Measurements from ENCODE around the gene AIP. TPM values are rescaled to one million over a fixed set of nuclear protein-coding genes. Genes with fewer than 3 reads are reported as not detected.
"Not testable (repeated sequence)": the region's sequence is repeated elsewhere in the genome, so short reads cannot be mapped to it uniquely, and the experiment has no call there.

Gene AIP
- total and polyA plus RNA-seq, 8 donors: 20.2 to 45.8 (median 25.6) TPM

DNA sequence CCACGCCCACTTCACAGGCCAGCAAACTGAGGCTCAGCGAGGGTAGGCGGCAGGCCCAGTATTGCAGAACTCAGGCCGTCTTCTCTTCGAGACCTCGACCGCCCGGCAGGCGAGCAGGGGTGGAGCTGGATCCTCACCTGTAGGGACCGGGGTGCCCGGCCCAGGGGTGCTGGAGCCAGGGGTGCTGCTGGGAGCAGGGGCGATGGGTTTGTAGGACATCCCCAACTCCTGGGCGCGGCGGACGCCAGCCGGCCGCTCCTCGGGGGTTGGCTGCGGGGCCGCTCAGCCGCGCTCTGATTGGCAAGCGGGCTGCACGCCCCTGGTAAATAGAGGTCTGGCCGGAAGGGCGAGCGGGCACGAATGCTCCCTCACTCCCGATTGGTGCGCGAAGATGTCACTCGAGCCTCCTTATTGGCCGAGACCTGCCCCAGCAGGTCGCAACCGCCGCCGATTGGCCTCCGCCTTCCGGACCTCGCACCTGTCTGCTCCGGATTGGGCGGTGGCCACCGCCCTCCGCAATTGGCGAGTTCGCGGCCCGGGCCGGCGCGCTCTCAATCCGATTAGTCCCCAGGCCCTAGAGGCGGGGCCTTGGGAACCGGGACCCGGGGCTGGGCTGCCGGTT, 25.1 kb downstream of the AIP start, which contains the start of gene CDK2AP2:
CDK2AP2 (minus strand) TSS at position 299 of the 622 bp plus-strand sequence; CDS start at position 219, 80 bp downstream.
- TF ChIP-seq, protein P1, sequence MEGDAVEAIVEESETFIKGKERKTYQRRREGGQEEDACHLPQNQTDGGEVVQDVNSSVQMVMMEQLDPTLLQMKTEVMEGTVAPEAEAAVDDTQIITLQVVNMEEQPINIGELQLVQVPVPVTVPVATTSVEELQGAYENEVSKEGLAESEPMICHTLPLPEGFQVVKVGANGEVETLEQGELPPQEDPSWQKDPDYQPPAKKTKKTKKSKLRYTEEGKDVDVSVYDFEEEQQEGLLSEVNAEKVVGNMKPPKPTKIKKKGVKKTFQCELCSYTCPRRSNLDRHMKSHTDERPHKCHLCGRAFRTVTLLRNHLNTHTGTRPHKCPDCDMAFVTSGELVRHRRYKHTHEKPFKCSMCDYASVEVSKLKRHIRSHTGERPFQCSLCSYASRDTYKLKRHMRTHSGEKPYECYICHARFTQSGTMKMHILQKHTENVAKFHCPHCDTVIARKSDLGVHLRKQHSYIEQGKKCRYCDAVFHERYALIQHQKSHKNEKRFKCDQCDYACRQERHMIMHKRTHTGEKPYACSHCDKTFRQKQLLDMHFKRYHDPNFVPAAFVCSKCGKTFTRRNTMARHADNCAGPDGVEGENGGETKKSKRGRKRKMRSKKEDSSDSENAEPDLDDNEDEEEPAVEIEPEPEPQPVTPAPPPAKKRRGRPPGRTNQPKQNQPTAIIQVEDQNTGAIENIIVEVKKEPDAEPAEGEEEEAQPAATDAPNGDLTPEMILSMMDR (IDR thresholded peaks at IDR 0.05): no peak
- DNase-seq: peak; percentile 98 to 100 (median 100)
- no peaks in the 10 kb centered on the region for H3K36me3 ChIP-seq
- no peaks in the 10 kb centered on the region for H3K9me3 ChIP-seq
- peak within 1 kb of the TSS; percentile 95 to 99 (median 98) for H3K27ac ChIP-seq
- WGBS, 2 donors: 0% methylated on average over 53 to 57 of the region's 57 CpGs
- peak; percentile 78 for FAIRE-seq
- peaks cover 0 to 26% (median 12%) of the 10 kb centered on the region in 3 donors for H3K4me1 ChIP-seq
- peak within 1 kb of the TSS; percentile 50 to 86 (median 85) for H3K4me3 ChIP-seq
- peak; percentile 69 to 86 (median 78) for ATAC-seq
- intact Hi-C loops (cut with DNase I): loop anchor here in 1 of 3 donors (10.0 kb wide), 1 partner anchor 93 kb away; the partner anchor contains the start of gene CARNS1
- H3K27me3 ChIP-seq: no peaks in the 10 kb centered on the region

DNA sequence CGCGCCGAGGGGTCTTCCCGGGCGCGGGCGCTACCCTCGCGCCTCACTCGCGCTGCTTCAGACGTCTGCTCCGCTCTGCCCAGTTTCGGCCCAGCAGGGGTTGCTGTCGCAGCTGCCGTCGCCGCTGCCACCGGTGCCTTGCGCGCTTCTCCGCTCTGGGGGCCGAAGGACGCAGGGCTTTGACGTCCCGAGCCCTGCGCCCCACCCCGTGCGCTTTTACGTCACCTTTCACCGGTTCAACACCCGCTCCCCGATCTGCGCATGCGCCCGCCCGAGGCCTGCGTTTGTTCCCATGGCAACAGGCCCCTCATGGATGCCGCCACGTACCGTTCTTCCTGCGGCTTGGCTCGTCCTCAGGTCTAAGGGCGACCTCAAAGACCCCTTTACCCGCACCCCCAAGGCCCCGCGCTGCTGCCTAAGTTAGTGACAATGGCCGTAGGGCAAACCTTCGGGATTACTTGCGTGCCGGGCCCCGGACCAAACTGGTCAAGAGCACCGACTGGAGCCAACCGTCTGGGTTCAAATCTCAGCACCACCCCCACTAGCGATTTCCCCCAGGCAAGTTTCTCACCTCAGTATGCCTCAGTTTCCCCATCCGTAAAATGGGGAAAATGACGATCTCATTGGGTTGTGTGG, 25.8 kb downstream of the AIP start:
- no peaks in the 10 kb centered on the region for H3K36me3 ChIP-seq
- ATAC-seq (peak; percentile 45 to 63 (median 56)), DNase-seq (peak; percentile 97 to 100 (median 98)), FAIRE-seq (no peak)
- peaks cover 0 to 25% (median 12%) of the 10 kb centered on the region in 3 donors for H3K4me1 ChIP-seq
- H3K9me3 ChIP-seq: no peaks in the 10 kb centered on the region
- peak overlapping the region; percentile 50 to 86 (median 72) for H3K4me3 ChIP-seq
- no peaks in the 10 kb centered on the region for H3K27me3 ChIP-seq
- peak overlapping the region; percentile 95 to 99 (median 98) for H3K27ac ChIP-seq
- TF ChIP-seq, protein P1 (IDR thresholded peaks at IDR 0.05): no peak
- WGBS, 2 donors: 1% methylated on average over 57 of the region's 57 CpGs
- intact Hi-C loops (cut with DNase I): loop anchor here in 1 of 3 donors (10.0 kb wide), 1 partner anchor 94 kb away; the partner anchor contains the start of gene CARNS1

DNA sequence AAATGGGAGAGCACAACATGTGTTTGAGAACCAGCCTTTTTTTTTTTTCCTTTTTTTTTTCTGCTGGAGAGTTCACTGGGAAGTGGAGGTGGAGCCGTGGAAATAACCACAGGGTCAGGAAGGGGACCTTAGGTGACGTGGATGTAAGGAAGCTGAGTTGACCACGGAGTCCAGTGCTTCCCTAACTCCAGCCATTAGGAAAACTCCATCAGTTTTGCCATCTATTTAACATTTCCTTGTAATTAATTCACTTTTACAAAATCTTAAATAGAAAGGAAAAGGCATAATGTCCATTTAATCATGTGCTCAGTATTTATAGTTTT, 27.2 kb downstream of the AIP start:
- WGBS, 2 donors: 59 to 68% methylated on average over 3 of the region's 3 CpGs
- H3K4me1 ChIP-seq: peaks cover 0 to 20% (median 12%) of the 10 kb centered on the region in 3 donors
- no peak for DNase-seq
- no peaks in the 10 kb centered on the region for H3K9me3 ChIP-seq
- no peak for FAIRE-seq
- H3K27me3 ChIP-seq: no peaks in the 10 kb centered on the region
- no peaks in the 10 kb centered on the region for H3K36me3 ChIP-seq
- no peak overlapping the region for H3K4me3 ChIP-seq
- TF ChIP-seq, protein P1 (IDR thresholded peaks at IDR 0.05): no peak
- intact Hi-C loops (cut with DNase I): no loop called here
- H3K27ac ChIP-seq: no peak overlapping the region
- ATAC-seq: no peak

DNA sequence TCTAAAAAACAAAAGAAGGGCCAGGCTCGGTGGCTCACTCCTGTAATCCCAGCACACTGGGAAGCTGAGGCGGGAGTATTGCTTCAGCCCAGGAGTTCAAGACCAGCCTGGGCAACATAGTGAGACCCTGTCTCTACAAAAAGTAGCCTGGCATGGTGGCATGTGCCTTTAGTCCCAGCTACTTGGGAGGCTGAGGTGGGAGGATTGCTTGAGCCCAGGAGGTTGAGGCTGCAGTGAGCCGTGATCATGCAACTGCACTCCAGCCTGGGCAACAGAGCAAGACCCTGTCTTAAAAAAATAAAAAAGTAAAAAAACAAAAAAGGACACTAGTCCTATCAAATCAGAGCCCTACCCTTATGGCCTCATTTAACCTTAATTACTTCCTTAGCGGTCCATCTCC, 28.7 kb downstream of the AIP start:
- WGBS, 2 donors: 85 to 88% methylated on average over 4 of the region's 4 CpGs
- H3K4me3 ChIP-seq; H3K27me3 ChIP-seq; intact Hi-C loops (cut with DNase I); H3K4me1 ChIP-seq; H3K9me3 ChIP-seq; DNase-seq; FAIRE-seq; ATAC-seq; H3K27ac ChIP-seq; H3K36me3 ChIP-seq: not testable (repeated sequence)

DNA sequence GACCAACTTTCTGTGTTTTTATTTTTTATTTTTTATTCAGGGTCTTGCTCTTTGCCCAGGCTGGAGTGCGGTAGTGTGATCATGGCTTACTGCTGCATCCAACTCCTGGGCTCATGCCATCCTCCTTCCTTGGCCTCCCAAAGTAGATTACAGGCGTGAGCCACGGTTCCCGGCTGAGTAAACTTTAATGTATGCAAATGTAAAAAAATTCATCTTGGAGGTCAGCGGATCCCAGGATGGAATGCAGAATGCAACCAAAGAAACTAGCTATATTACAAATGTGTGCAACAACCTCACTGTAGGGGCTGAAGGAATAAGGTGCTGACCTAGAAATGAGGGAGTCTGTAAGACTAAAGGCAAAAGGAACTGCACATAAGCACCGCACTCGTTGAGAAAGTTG, 31.3 kb downstream of the AIP start:
- ATAC-seq (no peak), FAIRE-seq (no peak), DNase-seq (no peak)
- H3K9me3 ChIP-seq: no peaks in the 10 kb centered on the region
- no peak overlapping the region for H3K27ac ChIP-seq
- H3K4me1 ChIP-seq: no peaks in the 10 kb centered on the region
- H3K4me3 ChIP-seq: no peak overlapping the region
- no peaks in the 10 kb centered on the region for H3K36me3 ChIP-seq
- intact Hi-C loops (cut with DNase I): no loop called here
- WGBS, 2 donors: 71% methylated on average over 7 of the region's 7 CpGs
- TF ChIP-seq, protein P1 (IDR thresholded peaks at IDR 0.05): no peak
- no peaks in the 10 kb centered on the region for H3K27me3 ChIP-seq

Data from pancreas (tissue), 10 donors.